Astrocyte (in vitro differentiated cells and primary cell): Measurements from ENCODE around the gene BTBD2. TPM values are rescaled to one million over a fixed set of nuclear protein-coding genes. Genes with fewer than 3 reads are reported as not detected.
A peak's percentile ranks its signal among the peaks of the same experiment; 100 is the strongest.

Source experiments
- DNase-seq: peaks from one replicate; pipeline ENCODE4 v3.0.0-alpha.2; 2010; ENCODE audit warnings: low read depth
- FAIRE-seq: peaks from 2 replicates; lab custom pipeline; 2011; peaks lifted over from hg19 to GRCh38; lab: Jason Lieb, UNC
- H2AFZ ChIP-seq: 2 replicates; pipeline ENCODE4 v1.6.0; 2012; ENCODE audit warnings: low read depth, low read length, inconsistent platforms
- H3K27ac ChIP-seq: 2 replicates; pipeline ENCODE4 v1.5.1; 2011; ENCODE audit warnings: low read depth, low read length, inconsistent platforms
- H3K27me3 ChIP-seq: 2 replicates; pipeline ENCODE4 v1.6.0; 2011; ENCODE audit warnings: low read length, inconsistent platforms; ENCODE audit not compliant: insufficient read depth
- H3K36me3 ChIP-seq: 2 replicates; pipeline ENCODE4 v1.5.1; 2011; ENCODE audit warnings: low read length, inconsistent platforms; ENCODE audit not compliant: insufficient read depth
- H3K4me1 ChIP-seq: 2 replicates; pipeline ENCODE4 v1.5.1; 2011; ENCODE audit warnings: low read length, inconsistent platforms; ENCODE audit not compliant: insufficient read depth
- H3K4me2 ChIP-seq: 2 replicates; pipeline ENCODE4 v1.6.0; 2012; ENCODE audit warnings: low read length, inconsistent platforms
- H3K4me3 ChIP-seq: 2 replicates; pipeline ENCODE4 v1.5.1; 2011; ENCODE audit warnings: low read depth, mild to moderate bottlenecking, low read length, inconsistent platforms; ENCODE audit not compliant: insufficient read depth
- H3K79me2 ChIP-seq: 2 replicates; pipeline ENCODE4 v1.6.0; 2012; ENCODE audit warnings: mild to moderate bottlenecking, low read length, inconsistent platforms; ENCODE audit not compliant: insufficient read depth
- H3K9ac ChIP-seq: 2 replicates; pipeline ENCODE4 v1.6.0; 2012; ENCODE audit warnings: mild to moderate bottlenecking, low read length, inconsistent platforms
- H3K9me3 ChIP-seq: 2 replicates; pipeline ENCODE4 v1.5.1; 2012; ENCODE audit warnings: low read depth, mild to moderate bottlenecking, low read length, inconsistent platforms; ENCODE audit not compliant: insufficient read depth
- H4K20me1 ChIP-seq: 2 replicates; pipeline ENCODE4 v1.6.0; 2012; ENCODE audit warnings: low read length, inconsistent platforms; ENCODE audit not compliant: insufficient read depth
- H3K27ac Mint-ChIP-seq: one replicate; pipeline ENCODE4 v1.8.0; 2021; ENCODE audit warnings: mild to moderate bottlenecking, mixed read lengths; ENCODE audit not compliant: unreplicated experiment
- H3K27me3 Mint-ChIP-seq: one replicate; pipeline ENCODE4 v1.8.0; 2021; ENCODE audit warnings: low read depth, mixed read lengths; ENCODE audit not compliant: unreplicated experiment
- H3K36me3 Mint-ChIP-seq: one replicate; pipeline ENCODE4 v1.8.0; 2021; ENCODE audit warnings: low read depth, mixed read lengths; ENCODE audit not compliant: unreplicated experiment
- H3K4me1 Mint-ChIP-seq: one replicate; pipeline ENCODE4 v1.8.0; 2021; ENCODE audit warnings: low read depth, mixed read lengths; ENCODE audit not compliant: unreplicated experiment
- H3K4me3 Mint-ChIP-seq: one replicate; pipeline ENCODE4 v1.8.0; 2021; ENCODE audit warnings: mild to moderate bottlenecking, moderate library complexity, mixed read lengths; ENCODE audit not compliant: unreplicated experiment
- H3K9me3 Mint-ChIP-seq: one replicate; pipeline ENCODE4 v1.8.0; 2021; ENCODE audit warnings: mild to moderate bottlenecking, mixed read lengths; ENCODE audit not compliant: unreplicated experiment
- EZH2 ChIP-seq: IDR thresholded peaks from 2 replicates; pipeline ENCODE4 v1.6.1; 2012; ENCODE audit warnings: mild to moderate bottlenecking, low read length, inconsistent platforms; ENCODE audit not compliant: insufficient read depth
- total RNA-seq: library from RNA; stranded (reverse); gene quantifications from 2 replicates; pipeline ENCODE4 v1.2.1, GENCODE V29; 2021
- TF ChIP-seq, protein P1 (sequence below): IDR thresholded peaks from 2 replicates; pipeline ENCODE4 v1.5.1; 2011; ENCODE audit warnings: low read depth, mild to moderate bottlenecking, inconsistent platforms, low read length, moderate library complexity; ENCODE audit not compliant: insufficient read depth

Gene BTBD2
- total RNA-seq, 1 donor from 2014 or later = 53.7 TPM

DNA sequence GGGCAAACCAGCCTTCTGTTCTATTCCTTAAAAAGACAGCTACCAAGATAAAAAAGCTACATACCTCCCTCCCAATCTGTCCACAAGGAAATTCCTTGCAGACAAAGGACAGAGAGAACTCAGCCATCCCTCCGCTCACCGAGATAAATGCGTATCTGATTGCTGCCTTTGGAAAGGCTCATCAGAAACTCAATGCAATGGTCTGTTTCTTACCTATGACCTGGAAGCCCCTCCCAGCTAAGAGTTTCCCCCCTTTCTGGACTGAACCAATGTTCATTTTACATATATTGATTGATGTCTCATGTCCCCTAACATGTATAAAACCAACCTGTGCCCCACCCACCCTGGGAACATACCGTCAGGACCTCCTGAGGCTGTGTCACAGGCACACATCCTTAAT, 11.6 kb downstream of the BTBD2 start:
- Histone ChIP-seq H3K9ac (no peak overlapping the region), H3K36me3 (peaks cover 3% of the 10 kb centered on the region), H4K20me1 (peaks cover 50% of the 10 kb centered on the region), H3K27me3 (no peaks in the 10 kb centered on the region), H3K4me1 (peaks cover 4% of the 10 kb centered on the region), H3K4me3 (no peak overlapping the region), H3K4me2 (no peak overlapping the region), H3K27ac (no peak overlapping the region), H3K79me2 (peaks cover 5% of the 10 kb centered on the region), H3K9me3 (no peaks in the 10 kb centered on the region), H2AFZ (no peak overlapping the region)
- no peaks in the 10 kb centered on the region for H3K4me1 Mint-ChIP-seq
- FAIRE-seq (no peak), DNase-seq (peak; percentile 30)
- H3K27me3 Mint-ChIP-seq = no peaks in the 10 kb centered on the region
- H3K27ac Mint-ChIP-seq = no peak overlapping the region
- H3K9me3 Mint-ChIP-seq = no peaks in the 10 kb centered on the region
- H3K36me3 Mint-ChIP-seq = peaks cover 11% of the 10 kb centered on the region
- no peak overlapping the region for H3K4me3 Mint-ChIP-seq
- TF ChIP-seq, protein P1, sequence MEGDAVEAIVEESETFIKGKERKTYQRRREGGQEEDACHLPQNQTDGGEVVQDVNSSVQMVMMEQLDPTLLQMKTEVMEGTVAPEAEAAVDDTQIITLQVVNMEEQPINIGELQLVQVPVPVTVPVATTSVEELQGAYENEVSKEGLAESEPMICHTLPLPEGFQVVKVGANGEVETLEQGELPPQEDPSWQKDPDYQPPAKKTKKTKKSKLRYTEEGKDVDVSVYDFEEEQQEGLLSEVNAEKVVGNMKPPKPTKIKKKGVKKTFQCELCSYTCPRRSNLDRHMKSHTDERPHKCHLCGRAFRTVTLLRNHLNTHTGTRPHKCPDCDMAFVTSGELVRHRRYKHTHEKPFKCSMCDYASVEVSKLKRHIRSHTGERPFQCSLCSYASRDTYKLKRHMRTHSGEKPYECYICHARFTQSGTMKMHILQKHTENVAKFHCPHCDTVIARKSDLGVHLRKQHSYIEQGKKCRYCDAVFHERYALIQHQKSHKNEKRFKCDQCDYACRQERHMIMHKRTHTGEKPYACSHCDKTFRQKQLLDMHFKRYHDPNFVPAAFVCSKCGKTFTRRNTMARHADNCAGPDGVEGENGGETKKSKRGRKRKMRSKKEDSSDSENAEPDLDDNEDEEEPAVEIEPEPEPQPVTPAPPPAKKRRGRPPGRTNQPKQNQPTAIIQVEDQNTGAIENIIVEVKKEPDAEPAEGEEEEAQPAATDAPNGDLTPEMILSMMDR = no peak
- no peak for TF ChIP-seq EZH2

DNA sequence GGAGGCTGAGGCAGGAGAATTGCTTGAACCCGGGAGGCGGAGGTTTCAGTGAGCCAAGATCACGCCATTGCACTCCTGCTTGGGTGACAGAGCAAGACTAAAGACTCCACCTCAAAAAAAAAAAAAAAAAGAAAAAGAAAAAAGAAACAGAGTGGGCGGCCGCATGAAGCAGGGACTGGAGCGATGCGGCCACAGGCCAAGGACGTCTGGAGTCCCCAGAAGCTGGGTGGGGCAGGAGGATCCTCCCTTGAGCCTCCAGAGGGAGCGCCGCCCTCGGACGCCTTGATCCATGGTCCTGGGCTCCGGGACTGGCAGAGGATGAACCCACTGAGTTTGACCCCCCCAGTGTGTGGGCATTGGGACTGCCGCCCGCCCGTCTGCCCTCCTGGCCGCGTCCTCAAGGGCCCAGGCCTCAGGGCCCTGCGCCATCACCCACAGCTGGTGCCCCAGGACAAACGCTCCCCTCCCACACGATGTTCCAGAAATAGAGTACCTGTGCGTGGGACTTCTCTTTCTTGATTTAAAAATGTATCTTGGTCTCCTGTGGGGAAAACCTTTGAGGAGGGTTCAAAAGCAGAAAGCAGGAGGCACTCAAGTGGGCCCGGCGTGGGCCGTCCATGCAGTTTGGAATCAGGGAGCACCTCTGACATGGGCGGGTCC, 15.5 kb downstream of the BTBD2 start:
- H3K36me3 ChIP-seq = peaks cover 6% of the 10 kb centered on the region
- H3K27me3 ChIP-seq = no peaks in the 10 kb centered on the region
- no peaks in the 10 kb centered on the region for H3K4me1 ChIP-seq
- no peak overlapping the region for H3K27ac Mint-ChIP-seq
- H3K4me1 Mint-ChIP-seq = no peaks in the 10 kb centered on the region
- no peak overlapping the region for H3K4me2 ChIP-seq
- H3K27ac ChIP-seq = no peak overlapping the region
- peaks cover 28% of the 10 kb centered on the region for H4K20me1 ChIP-seq
- TF ChIP-seq EZH2 = no peak
- TF ChIP-seq, protein P1 = no peak
- DNase-seq = no peak
- FAIRE-seq = no peak
- H3K9me3 Mint-ChIP-seq = peaks cover 10% of the 10 kb centered on the region
- H3K9ac ChIP-seq = no peak overlapping the region
- H3K4me3 Mint-ChIP-seq = no peak overlapping the region
- H3K27me3 Mint-ChIP-seq = no peaks in the 10 kb centered on the region
- no peak overlapping the region for H2AFZ ChIP-seq
- H3K36me3 Mint-ChIP-seq = peaks cover 26% of the 10 kb centered on the region
- no peaks in the 10 kb centered on the region for H3K79me2 ChIP-seq
- no peaks in the 10 kb centered on the region for H3K9me3 ChIP-seq
- H3K4me3 ChIP-seq = no peak overlapping the region
